ENCODE results near the gene FREM1.

The FREM1 gene

DNA sequence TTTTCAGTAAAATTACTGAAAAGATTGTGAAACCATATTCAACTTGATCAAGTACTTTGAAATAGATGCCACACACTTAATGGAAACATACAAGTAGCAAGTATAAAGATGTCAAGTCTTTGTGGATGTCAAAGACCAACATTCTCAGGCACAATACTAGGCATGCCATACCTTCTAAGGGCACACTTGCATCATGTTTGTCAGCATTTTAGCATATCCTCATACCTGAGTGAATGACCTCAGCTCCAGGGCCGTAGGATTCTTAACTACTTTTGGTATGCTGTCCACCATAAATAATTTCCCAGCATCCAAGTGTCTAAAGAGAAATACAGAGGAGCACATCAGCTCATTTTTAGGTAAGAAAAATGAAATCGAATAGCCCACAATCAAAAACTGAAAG, 86.4 kb downstream of the FREM1 start:
- in situ Hi-C loops (cut with HindIII; ENCODE audit: low sequenced_read_pairs): no loop called here

DNA sequence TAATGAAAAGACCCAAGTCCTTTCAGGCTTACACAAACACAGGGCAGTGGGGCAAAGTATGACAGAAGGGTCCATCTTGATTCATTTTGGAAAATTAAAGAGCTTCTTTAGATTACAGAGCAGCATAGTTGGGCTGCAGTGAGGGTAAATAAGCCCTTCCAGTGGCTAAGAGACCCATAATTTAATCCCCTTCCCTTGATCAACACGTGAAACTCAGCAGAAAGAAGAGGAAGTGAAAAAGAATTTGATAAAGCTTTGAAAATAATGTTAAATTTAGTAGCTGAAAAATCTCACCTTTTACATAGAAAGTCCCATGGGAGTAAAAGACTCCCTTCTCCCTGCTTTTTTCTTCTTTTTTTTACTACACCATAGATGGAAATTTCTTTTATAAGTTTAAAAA, 87.6 kb downstream of the FREM1 start:
- in situ Hi-C loops (cut with HindIII; ENCODE audit: low sequenced_read_pairs): no loop called here

DNA sequence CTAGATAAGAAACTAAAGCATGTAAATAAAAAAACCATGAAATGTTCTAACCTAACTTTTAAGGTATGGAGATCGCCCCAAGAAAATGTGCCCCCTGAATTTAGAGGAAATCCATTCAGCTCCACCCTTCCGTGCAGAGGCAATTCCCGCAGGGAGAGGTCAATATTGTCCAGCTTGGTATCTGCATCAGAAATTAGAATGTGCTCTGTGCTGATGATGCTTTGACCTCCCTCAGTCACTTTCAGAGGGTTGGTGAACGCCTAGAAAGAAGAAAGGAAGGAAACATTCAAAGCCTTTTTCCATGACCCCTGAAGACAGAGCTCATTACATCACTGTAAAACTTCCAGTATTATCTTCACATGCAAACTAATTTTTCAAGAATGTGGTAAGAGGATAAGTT, 91.0 kb downstream of the FREM1 start:
- in situ Hi-C loops (cut with HindIII; ENCODE audit: low sequenced_read_pairs): no loop called here

DNA sequence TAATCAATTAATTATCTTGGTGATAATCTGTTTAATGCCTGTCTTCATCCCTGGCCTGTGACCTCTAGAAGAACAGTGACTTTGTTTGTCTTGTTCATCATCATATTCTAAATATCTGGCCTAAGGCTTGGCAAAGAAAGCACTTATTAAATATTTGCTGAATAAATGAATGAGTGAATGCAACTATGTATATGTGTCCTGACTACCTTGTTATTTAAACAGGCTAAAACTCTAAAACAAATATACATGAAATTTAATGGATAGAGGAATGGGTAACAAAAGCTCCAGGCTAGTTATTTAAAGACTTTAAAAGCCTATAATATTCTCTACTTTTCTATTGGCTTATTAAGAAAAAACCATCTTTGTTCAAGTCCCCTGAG, 96.0 kb downstream of the FREM1 start:
- in situ Hi-C loops (cut with HindIII; ENCODE audit: low sequenced_read_pairs): no loop called here

DNA sequence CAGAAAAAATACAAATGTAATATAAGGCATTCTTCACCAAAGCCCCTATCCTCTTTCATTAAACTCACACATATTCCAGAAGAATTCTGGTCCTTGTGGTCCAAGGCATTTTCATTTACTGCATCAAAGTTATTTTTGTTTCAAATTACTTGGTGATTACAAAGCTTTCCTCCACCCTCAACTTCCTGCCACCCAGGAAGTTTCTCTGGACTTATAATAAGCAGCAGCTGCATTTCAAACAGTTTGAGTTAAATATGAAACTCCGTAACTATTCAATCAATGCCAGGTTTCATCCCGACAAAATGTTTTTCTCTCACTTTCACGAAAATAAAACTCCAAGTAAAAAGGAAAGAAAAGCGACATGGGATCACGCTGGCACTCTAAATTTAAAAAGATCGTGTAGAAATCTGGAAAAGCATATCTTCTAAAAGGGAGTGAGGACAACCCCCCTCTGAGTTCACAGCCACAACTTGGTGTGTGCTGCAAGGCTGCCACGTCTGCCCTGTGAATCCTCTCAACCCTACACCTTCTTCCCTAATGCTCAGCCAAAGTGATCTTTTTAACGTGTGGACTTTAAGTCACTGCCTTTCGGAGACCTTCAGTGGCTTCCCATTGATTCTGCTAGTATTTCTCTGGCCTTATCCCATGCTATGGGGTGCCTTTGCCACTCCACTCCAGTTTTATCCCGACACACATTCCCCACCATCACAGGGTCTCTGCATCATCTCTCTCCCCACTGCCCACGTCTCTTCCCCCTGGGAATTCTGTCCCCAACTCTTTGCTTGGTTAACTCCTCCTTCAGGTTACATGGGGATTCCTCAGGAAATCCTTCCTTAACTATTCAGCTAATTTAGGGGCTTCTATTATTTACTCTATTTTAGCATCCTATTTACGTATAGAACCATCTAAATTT, 96.6 kb downstream of the FREM1 start:
- in situ Hi-C loops (cut with HindIII; ENCODE audit: low sequenced_read_pairs): no loop called here

DNA sequence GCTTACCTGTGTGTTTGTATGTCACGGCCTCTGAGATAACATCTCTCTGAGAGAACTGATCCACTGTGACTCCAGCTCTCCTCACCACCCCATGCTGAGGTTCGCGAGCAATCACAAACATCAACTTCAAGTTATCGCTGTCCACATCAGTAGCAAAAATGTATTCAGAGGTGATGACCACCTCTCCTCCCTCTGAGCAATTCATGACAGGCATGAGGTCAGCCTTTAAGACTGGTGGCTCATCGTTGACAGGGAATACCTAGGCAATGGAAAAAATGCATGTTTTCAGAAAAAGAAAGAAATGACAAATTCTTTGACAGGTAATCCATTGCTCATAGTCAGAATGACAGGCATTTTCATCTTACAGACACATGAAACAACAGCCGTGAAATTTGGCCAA, 97.4 kb downstream of the FREM1 start:
- in situ Hi-C loops (cut with HindIII; ENCODE audit: low sequenced_read_pairs): no loop called here

DNA sequence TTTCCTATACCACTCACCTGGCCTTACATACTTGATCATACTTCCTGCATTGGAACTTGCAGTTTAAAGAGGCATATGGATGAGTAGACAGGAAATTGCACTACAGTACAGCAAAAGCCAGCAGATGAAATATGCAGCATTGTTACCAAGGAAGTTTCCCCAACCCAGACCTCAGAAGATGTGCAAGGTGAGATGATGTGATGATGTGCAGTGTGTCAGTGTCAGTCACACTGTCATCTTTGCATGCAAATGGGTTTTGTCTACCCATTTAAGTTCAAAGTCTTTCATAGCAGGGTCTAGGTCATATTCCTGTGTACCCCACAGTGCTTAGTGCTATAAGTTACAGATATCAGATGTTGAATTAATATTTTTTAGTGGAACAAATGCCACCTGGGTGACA, 98.4 kb downstream of the FREM1 start:
- in situ Hi-C loops (cut with HindIII; ENCODE audit: low sequenced_read_pairs): no loop called here

DNA sequence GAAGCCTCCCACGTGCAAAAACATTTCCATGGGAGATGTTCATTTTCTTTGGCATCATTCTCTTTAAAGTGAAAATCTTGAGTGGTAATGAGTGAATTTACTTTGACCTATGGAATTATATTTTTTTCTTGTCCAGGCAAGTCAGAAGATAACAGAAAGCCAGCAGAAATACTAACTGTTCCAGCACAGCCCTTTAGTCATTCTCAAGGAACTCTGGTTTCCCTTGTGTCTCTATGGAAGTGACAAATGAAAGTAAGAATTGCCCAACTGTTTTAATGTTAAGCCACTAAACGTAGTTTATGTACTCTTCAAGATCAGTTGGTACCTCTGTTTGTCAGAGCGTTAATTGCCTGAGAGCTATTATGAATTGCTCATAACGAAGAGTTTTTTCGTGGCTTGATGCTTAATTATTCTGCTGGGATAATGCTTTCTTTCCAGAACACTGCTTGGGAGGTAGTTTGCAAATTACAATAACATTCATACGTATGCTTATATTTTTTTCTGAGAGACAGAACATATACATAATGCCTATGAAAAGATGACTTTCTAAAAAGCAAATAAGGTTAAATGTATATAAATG, 103.2 kb downstream of the FREM1 start:
- in situ Hi-C loops (cut with HindIII; ENCODE audit: low sequenced_read_pairs): no loop called here

DNA sequence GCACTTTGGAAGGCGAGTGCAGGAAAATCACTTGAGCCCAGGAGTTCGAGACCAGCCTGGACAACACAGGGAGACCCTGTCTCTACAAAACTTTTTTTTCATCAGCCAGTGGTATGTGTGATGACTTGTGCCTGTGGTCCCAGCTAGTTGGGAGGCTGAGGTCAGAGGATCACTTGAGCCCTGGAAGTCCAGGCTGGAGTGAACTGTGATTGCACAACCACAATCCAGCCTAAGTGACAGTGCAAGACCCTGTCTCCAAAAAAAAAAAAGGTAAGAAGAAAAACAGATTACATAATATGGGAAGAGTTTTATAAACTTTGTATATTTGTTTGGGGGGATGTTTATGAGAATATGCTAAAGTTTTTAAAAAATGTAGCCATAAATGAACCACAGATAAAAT, 111.2 kb downstream of the FREM1 start:
- in situ Hi-C loops (cut with HindIII; ENCODE audit: low sequenced_read_pairs): no loop called here

DNA sequence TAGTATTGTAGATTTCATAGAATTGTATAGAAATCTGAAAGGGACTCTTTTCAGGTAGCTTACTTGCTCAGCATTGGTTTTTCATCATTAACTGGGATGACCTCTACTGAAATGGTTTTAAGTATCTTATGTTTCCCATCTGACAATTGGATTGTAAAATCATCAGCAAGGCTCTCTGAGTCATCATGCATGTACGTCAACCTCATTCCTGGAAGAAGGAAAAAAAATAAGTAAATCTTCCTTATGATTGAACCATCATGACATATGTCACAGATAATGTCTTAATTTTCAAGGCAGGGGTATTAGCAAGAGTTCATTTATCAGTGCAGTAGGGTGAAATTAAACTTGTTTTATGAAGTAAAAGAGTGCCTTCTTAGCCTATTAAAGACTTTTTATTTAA, 112.8 kb downstream of the FREM1 start:
- in situ Hi-C loops (cut with HindIII; ENCODE audit: low sequenced_read_pairs): no loop called here

DNA sequence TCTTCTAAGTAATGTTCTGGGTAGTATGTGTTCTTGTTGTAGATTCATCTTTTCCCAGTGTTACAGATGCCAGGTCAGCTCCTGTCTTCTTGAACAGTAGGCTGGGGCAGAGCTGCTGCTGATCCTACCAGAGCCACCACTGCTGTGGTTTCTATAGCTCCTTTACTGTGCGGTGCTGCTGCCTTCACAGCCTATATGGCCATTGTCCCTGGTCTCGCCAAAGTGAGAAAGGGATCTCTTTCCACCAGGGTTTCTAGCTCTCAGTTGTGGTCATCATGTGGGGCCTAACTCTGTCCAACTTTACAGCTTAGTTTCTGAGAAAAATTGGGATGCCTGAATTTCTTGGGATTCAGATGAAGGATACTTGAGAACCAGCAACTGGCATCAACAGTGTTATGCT, 116.8 kb downstream of the FREM1 start:
- in situ Hi-C loops (cut with HindIII; ENCODE audit: low sequenced_read_pairs): no loop called here

DNA sequence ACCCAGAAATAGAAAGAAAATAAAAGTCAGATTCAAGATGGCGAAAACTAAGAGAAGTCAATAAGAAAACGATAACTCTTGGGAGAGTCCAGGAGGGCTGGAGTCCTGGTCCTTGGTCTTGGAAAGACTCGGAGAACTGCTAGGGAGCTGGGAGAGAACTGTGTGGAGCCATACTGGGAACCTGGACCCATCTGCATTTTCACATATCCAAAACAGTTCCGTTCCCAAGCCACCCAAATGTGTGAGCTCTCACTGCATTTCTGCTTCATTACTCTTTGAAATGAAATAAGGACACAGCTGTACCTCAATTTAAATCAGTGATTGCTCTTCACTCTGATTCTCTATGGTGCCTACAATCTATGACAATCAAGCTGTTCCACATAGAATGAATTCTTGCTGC, 119.6 kb downstream of the FREM1 start:
- in situ Hi-C loops (cut with HindIII; ENCODE audit: low sequenced_read_pairs): no loop called here

DNA sequence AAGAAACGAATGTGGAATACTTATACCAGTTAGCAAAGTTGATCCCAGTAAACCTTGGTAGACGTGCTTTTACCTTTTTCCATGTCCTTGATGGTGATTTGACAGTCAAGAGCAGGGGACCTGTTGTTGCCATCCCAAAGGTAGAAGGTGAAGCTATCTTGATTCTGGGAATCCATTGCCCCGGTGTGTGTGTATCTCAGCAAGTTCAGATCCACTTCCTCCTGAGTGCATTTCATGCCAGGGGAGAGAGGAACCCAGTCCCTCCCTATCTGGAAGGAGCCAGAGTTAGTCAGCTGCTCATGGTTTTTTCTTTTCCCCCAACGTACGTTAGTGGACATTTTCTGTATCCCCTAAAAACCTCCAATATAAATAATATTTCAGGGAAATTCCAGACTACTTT, 121.4 kb downstream of the FREM1 start:
- in situ Hi-C loops (cut with HindIII; ENCODE audit: low sequenced_read_pairs): no loop called here

DNA sequence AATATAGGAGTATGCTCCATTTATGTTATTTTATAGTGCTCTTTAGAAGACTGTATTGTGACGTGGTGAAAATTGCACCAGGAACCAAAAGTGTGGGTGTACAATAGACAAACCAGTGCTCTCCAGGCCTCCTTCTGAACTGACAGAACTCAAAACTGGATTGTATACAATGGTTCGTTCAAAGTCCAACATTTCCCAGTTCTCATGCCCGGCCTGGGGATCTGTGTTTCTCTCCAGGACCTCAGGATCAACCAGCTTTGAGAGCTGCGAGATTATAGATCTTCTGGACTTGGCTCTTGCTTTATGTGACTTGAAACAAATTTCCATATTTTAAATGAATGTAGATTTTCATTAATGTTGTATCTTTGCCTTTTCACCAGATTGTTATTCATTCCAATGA, 126.9 kb downstream of the FREM1 start:
- in situ Hi-C loops (cut with HindIII; ENCODE audit: low sequenced_read_pairs): no loop called here

DNA sequence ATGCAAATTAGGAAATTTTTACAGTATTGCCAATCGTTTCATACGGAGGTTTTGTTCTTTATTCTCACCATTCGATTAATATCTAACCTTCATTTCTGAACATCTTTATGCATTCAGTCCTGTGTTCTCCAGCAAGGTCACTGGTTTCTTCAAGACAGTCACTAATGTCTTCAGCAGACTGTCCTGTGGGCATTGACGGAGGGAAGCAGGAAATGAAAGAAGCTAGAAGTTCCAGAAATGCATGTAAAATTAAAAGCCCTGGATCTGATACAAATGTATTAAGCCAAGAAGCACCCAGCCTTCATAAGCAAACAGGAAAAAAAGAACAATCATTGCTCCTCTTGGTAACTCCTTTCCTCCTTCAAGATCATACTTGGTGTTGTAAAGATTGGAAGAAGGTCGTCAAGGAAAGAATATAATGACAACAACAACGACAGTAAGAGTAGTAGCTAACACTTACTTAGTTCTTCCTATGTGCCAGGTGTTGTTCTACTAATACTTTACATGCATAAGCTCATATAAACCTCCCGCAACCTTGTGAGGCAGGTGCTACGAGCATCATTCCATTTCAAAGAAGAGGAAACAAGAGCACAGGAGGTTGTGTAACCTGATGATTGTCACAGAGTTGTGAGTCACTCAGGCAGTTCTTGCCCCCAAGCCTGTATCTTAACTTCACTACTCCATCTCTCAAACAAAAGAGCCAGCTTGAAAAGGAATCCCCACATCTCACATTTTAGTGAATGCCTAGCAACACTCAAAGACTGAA, 127.8 kb downstream of the FREM1 start:
- in situ Hi-C loops (cut with HindIII; ENCODE audit: low sequenced_read_pairs): no loop called here

DNA sequence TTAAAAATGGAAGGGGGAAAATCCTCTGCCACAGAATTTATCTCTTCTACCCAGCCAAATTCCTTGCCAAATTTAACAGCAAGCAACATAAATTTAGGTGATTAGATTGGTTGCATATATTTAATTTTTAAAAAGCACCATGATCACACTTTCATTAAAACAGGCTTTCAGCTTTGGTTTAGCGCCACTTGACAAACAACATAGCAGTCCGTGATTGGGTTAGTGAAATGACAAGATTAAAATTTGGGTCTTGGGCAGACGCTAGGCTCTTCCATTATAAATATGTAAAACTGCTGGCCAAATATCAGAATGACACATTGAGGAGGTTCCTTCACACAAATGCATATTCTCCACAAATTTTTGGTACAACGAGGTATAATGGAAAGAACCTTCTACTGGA, 129.5 kb downstream of the FREM1 start:
- in situ Hi-C loops (cut with HindIII; ENCODE audit: low sequenced_read_pairs): no loop called here

DNA sequence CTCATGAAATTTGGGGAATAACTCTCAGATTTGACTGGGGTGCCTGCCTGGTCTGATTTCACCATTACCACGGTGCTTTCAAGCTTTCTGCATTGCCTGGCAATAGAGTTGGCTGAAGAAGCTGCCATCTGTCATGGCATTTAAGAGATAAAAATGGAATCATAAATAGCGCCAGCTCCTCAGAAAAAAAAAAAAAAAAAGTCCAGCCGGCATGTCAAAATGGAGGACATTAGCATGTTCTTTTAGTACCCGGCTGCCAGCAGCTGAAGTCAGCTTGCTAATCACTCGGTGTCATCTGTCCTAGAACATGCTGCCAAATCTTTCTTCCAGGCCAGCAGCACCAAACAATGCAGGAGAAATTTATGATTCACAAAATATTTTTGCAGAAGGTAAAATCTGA, 130.0 kb downstream of the FREM1 start:
- in situ Hi-C loops (cut with HindIII; ENCODE audit: low sequenced_read_pairs): no loop called here

DNA sequence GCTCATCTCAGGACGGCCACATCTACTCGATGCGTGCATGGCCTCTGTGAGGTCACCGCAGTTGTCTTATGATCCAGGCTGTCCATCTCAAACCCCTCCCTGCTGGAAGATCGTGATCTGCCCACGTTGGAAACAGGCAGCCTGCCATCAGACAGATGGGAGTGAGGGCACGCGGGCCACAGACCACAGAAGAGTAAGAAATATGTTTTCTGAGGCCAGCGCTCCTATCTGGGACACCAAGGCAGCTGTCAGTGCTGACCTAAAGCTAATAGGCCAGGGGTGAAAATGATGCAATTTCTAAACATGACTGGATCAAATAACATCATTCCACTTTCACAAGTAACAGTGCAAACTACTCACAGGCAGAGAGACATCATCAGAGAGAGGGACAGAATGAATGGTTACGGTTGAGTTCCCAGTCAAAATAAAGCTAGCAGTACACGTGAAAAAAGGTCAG, 130.6 kb downstream of the FREM1 start:
- in situ Hi-C loops (cut with HindIII; ENCODE audit: low sequenced_read_pairs): no loop called here

DNA sequence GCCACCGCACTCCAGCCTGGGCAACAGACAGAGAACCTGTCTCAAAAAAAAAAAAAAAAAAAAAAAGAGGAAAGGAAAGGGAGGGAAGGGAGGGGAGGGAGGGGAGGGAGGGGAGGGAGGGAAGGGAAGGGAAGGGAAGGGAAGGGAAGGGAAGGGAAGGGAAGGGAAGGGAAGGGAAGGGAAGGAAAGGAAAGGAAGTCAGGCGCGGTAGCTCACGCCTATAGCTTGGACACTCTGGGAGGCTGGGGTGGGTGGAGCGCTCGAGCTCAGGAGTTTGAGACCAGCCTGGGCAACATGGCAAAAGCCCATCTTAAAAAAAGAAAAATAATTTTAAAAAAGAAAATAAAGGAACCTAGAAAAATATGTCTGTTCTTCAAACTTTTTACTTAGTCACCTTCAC, 131.7 kb downstream of the FREM1 start:
- in situ Hi-C loops (cut with HindIII; ENCODE audit: low sequenced_read_pairs): no loop called here

DNA sequence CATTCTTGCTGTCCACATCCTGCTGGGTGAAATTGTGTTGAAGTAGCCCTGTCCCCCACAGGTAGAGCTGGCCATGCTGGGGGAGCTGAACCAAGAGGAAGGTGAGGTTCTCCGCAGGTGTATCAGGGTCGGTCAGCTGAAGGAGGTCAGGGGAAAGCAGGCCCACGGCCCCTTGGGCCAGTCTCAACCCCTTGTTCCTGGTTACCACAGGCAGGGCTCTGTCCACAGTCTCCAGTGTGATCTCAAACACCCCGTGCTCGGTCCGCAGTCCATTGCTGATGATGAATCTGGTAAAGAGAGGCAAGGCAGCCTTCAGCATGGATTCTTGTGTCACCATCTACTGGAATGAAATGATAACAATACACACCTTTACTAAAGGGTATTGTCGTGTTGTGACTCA, 134.3 kb downstream of the FREM1 start:
- in situ Hi-C loops (cut with HindIII; ENCODE audit: low sequenced_read_pairs): no loop called here

DNA sequence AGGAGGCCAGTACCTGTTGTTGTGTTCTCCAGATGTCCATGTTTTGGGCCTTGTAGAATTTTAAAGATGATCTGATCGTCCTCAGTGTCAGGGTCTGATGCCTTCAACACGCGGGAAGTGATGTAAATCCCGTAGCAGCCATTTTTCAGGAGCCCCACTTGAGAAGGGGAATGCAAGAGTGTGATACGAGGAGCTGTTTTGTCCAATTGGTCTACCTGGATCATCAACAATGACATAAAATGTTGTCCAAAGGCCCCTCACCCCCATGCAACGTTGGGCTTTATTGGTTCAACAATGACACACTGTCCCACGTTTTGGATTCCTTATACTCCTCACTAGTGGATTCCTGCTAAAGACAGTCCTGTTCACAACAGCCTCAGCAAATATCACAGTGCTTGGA, 139.6 kb downstream of the FREM1 start:
- in situ Hi-C loops (cut with HindIII; ENCODE audit: low sequenced_read_pairs): loop anchor here (25.0 kb wide), 1 partner anchor 283 kb away; no protein-coding TSS in a partner anchor

DNA sequence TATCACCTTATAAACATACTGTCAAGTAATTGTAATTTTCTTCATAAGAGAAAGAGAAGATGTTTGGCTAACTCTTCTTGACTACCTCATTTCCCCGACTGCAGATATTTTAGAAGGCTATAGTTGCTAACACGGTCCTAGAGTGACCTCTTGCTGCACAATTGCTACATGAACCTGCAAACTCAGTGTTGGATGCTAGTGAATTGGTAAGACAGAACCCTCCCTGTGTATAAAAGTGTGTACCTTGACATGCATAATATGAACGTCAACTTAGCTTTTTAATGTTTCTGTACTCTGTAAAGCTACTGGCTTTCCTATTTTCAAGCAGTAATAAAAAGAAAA, 141.0 kb downstream of the FREM1 start:
- in situ Hi-C loops (cut with HindIII; ENCODE audit: low sequenced_read_pairs): loop anchor here (25.0 kb wide), 1 partner anchor 282 kb away; no protein-coding TSS in a partner anchor

All from DLD1 (cell line).